ENCODE measurements around the gene GRIN1. TPM values are rescaled to one million over a fixed set of nuclear protein-coding genes. Genes with fewer than 3 reads are reported as not detected.

Gene GRIN1
- total and polyA plus RNA-seq, 10 of the 15 experiments (the other 5 are each of a cell fraction or from before 2014, with no cell fraction given) = 0.05 to 0.10 (median 0.06) TPM; not detected in 6

- Histone ChIP-seq H3K27ac (ENCODE audit: control insufficient read depth, insufficient read depth) (no peak overlapping the region), H3K9me3 (replicated peaks; ENCODE audit: control insufficient read depth, insufficient read depth, low read length) (no peaks in the 10 kb centered on the region), H3K4me2 (ENCODE audit: control insufficient read depth, insufficient read depth) (no peak overlapping the region), H3K27me3 (replicated peaks in 1 of 2; ENCODE audit: control insufficient read depth in 2 of 2, insufficient read depth in 2 of 2, low read length in 1 of 2) (no peaks in the 10 kb centered on the region), H4K20me1 (ENCODE audit: control insufficient read depth, insufficient read depth) (no peaks in the 10 kb centered on the region), H3K4me1 (ENCODE audit: control insufficient read depth, insufficient read depth, low read length) (peaks cover 12% of the 10 kb centered on the region), H3K36me3 (ENCODE audit: control insufficient read depth in 2 of 2, insufficient read depth in 2 of 2, low read length in 1 of 2) (peaks cover 4 to 7% of the 10 kb centered on the region in 2 experiments; a peak in 3 of 4 replicates), H3K9ac (ENCODE audit: control insufficient read depth, insufficient read depth, low read length) (no peak overlapping the region), H2AFZ (ENCODE audit: control insufficient read depth, low read depth, low read length) (no peak overlapping the region), H3K4me3 (no peak overlapping the region), H3K79me2 (ENCODE audit: control insufficient read depth, insufficient read depth, low read length) (peaks cover 2% of the 10 kb centered on the region)
- ChIA-PET RAD21 (ENCODE audit: unreplicated experiment) (interaction anchor here (1.4 kb wide), 1 partner anchor 34 kb away, joined by 4 read pairs; no protein-coding TSS in a partner anchor), CTCF (interaction anchor here (2.5 to 2.6 kb wide), 2 partner anchors 21 to 107 kb away, joined by 11 to 12 read pairs; no protein-coding TSS in a partner anchor), POLR2A (no interaction called here), SMC1A (ENCODE audit: uncharacterized antibody, unreplicated experiment) (interaction anchor here (0.7 kb wide), 1 partner anchor 90 kb away, joined by 3 read pairs; no protein-coding TSS in a partner anchor)
- BruUV-seq (replicated peaks) = no TSS peak
- FAIRE-seq (no peak), DNase-seq (ENCODE audit: low read depth, low spot score) (no peak), ATAC-seq (no peak)
- in situ Hi-C loops (cut with MboI) = no loop called here
- WGBS (ENCODE audit: insufficient coverage, insufficient replicate concordance, low lambda C conversion rate, missing lambda C conversion rate) = 96% methylated on average over 17 of the region's 17 CpGs
- TF ChIP-seq SMAD5 (IDR thresholded peaks at IDR 0.05; ENCODE audit: low read depth) = no peak
- TF ChIP-seq KDM1A (IDR thresholded peaks at IDR 0.05; ENCODE audit: borderline replicate concordance) = no peak
- TF ChIP-seq RUNX3 (IDR thresholded peaks at IDR 0.05; ENCODE audit: low read length) = no peak
- no peak for TF ChIP-seq EP300 (IDR thresholded peaks at IDR 0.05; ENCODE audit: borderline replicate concordance in 1 of 2, control insufficient read depth in 1 of 2, low read depth in 2 of 2, low read length in 2 of 2)
- TF ChIP-seq PML (IDR thresholded peaks at IDR 0.05; ENCODE audit: low read length) = no peak
- TF ChIP-seq KAT2A (conservative IDR thresholded peaks at IDR 0.05; ENCODE audit: control insufficient read depth, low read depth, low read length) = no peak
- TF ChIP-seq ATF3 (IDR thresholded peaks at IDR 0.05; ENCODE audit: borderline replicate concordance, extremely low read depth, low read depth, low read length) = no peak
- TF ChIP-seq ATF2 (IDR thresholded peaks at IDR 0.05; ENCODE audit: low read length) = no peak
- TF ChIP-seq POLR2A (IDR thresholded peaks at IDR 0.05; ENCODE audit: low read depth, low read length) = no peak
- TF ChIP-seq BHLHE40 (IDR thresholded peaks at IDR 0.05; ENCODE audit: borderline replicate concordance in 1 of 2, low read depth in 2 of 2, low read length in 1 of 2) = no peak
- TF ChIP-seq SREBF2 (IDR thresholded peaks at IDR 0.05; ENCODE audit: low read length) = no peak
- no peak for TF ChIP-seq CREM (IDR thresholded peaks at IDR 0.05; ENCODE audit: low read depth)
- intact Hi-C loops (cut with micrococcal nuclease; ENCODE audit: unreplicated experiment) = loop anchor here (5.0 kb wide), 2 partner anchors 36 to 49 kb away; no protein-coding TSS in a partner anchor
Measured at GRCh38 chr9:137116728-137117127, 22.2 kb upstream of the GRIN1 start.
